Activated naive CD8-positive, alpha-beta T cell treated with anti-CD3 and anti-CD28 coated beads, Interleukin-2, amount 50 U/mL, for 24 hours (primary cell): ENCODE data around the gene BANF1.

Experiments used
- ATAC-seq: fragments of 150-1000 bp; cut with Tn5 transposase; one replicate; pipeline ENCODE4 v1.10.0; 2021
- DNase-seq: peaks from one replicate; pipeline ENCODE4 v3.0.0; 2021
- H3K27ac Mint-ChIP-seq: one replicate; pipeline ENCODE4 v1.8.0; 2021; ENCODE audit warnings: mild to moderate bottlenecking, mixed read lengths
- H3K27me3 Mint-ChIP-seq: one replicate; pipeline ENCODE4 v1.8.0; 2021; ENCODE audit warnings: mixed read lengths
- H3K36me3 Mint-ChIP-seq: one replicate; pipeline ENCODE4 v1.8.0; 2021; ENCODE audit warnings: low read depth, mixed read lengths
- H3K4me1 Mint-ChIP-seq: one replicate; pipeline ENCODE4 v1.8.0; 2021; ENCODE audit warnings: mixed read lengths
- H3K4me3 Mint-ChIP-seq: one replicate; pipeline ENCODE4 v1.8.0; 2021; ENCODE audit warnings: mild to moderate bottlenecking, moderate library complexity, mixed read lengths
- H3K9me3 Mint-ChIP-seq: one replicate; pipeline ENCODE4 v1.8.0; 2021; ENCODE audit warnings: mixed read lengths

Gene BANF1

DNA sequence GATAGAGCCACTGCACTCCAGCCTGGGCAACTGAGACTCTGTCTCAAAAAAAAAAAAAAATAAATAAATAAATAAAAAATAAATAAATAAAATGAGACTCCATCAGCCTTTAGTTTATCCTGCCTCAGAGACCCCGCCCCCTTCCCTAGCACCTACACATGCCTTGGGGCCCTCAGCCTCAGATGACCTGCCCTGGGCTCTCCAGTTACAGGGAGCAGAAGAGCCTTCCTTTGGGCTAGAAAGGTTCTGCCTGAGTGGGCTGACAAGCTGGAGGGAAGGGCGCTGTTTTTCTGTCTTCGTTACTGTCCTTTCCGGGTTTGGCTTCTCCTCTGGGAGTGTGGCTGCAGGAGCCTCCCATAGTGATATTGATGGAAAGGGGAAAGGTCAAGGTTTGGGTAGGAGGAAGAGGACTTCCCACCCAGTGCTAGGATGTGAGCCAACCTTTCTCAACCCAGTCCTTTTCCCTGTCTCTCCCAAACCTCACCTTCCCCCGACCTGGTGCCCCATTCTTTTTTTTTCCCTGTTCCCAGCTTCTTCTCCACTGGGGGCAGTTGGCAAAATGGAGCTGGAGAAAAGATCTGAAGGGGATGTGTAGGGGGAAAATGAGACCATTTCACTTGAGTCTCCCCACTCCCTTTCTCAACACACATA lies 48.4 kb downstream of the BANF1 start:
- no peak for DNase-seq
- peak overlapping the region; percentile 98 for H3K27ac Mint-ChIP-seq
- peaks cover 33% of the 10 kb centered on the region for H3K4me1 Mint-ChIP-seq
- peaks cover 30% of the 10 kb centered on the region for H3K36me3 Mint-ChIP-seq
- no peaks in the 10 kb centered on the region for H3K9me3 Mint-ChIP-seq
- H3K27me3 Mint-ChIP-seq = peaks cover 4% of the 10 kb centered on the region
- no peak for ATAC-seq
- H3K4me3 Mint-ChIP-seq = peak overlapping the region; percentile 99

DNA sequence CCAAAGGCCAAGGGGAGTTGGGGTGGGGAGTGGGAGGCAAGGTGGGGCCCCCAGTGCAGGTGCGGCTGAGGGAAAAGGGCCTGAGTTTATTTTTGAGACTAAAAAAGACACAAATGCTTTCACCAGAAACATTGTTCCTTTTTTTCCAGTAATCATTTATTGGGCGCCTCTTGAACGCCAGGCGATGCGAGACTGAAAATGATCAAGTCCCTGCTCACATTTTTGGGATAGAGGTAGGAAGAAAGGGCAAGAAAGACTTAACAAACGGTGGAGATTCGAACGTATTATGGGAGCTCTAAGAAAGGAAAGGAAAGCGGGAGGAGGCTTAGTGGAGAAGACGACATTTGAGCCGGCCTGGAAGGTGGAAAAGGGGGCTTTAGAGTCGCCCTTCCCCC lies 49.1 kb downstream of the BANF1 start:
- H3K27ac Mint-ChIP-seq = peak overlapping the region; percentile 98
- peaks cover 35% of the 10 kb centered on the region for H3K36me3 Mint-ChIP-seq
- peak overlapping the region; percentile 99 for H3K4me3 Mint-ChIP-seq
- DNase-seq = no peak
- no peak for ATAC-seq
- H3K27me3 Mint-ChIP-seq = peaks cover 4% of the 10 kb centered on the region
- peaks cover 32% of the 10 kb centered on the region for H3K4me1 Mint-ChIP-seq
- H3K9me3 Mint-ChIP-seq = no peaks in the 10 kb centered on the region

DNA sequence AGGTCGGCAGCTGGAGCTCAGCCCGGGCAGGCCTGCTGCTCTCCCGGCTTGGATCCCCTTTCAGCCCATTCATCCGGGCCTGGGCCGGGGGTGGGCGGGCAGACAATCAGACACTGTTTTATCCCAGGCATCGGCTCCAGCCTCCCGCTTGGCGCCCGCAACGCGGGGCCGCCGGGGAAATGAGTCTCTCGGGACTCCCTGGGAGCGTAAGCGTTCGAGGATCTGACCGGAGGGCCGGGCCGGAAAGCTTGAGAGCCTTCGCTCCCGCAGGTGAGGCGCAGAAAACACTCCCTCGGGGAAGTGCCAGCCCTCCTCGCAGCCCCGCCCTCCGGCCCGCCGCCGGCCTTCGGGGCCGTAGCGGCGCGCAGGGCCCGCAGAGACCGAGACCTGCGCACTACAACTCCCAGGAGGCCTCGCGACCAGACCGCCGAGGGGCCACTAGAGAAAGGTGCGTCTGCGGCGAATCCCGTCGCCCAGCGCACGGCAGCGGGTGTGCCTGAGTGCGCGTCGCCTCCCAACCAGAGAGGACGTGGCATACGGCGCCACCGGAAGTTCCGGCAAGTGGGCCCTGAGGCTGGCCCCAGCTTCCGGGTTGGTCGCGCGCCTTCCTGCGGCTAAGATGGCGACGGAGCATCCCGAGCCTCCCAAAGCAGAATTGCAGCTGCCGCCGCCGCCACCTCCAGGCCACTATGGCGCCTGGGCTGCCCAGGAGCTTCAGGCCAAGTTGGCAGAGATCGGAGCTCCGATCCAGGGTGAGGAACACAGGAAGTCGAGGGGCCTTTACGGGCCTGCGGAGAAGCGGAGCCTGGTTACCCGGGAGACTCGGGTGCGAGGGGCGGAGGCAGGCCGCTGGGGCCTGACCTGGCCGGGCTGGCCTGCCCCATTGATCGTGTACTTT lies 49.7 kb downstream of the BANF1 start, which contains the start of gene SF3B2:
Gene SF3B2, plus strand, starts transcription at position 599 of the 898 bp plus-strand sequence. Its CDS starts 21 bp downstream, at position 620.
- Mint-ChIP-seq H3K4me3 (peak within 1 kb of the TSS; percentile 99), H3K27me3 (peaks cover 4% of the 10 kb centered on the region), H3K4me1 (peaks cover 34% of the 10 kb centered on the region), H3K36me3 (peaks cover 41% of the 10 kb centered on the region), H3K9me3 (no peaks in the 10 kb centered on the region), H3K27ac (peak within 1 kb of the TSS; percentile 98)
- DNase-seq (peak; percentile 94), ATAC-seq (peak; percentile 99)

DNA sequence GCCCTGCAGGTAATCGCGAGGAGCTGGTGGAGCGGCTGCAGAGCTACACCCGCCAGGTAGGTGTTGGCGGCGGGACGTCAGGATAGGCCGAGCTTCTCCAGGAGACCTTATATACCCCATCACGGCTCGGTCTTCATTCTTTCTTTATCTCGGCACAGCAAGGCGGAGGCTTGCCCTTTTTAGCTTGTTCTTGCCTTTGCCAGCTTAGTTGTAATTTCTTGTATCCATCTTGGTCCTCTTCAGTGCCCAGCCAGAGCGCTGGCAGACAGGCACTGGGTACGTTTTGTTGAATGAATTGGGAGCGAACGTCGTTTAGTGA lies 50.3 kb downstream of the BANF1 start:
- H3K4me1 Mint-ChIP-seq = peaks cover 34% of the 10 kb centered on the region
- DNase-seq = no peak
- H3K36me3 Mint-ChIP-seq = peaks cover 45% of the 10 kb centered on the region
- no peaks in the 10 kb centered on the region for H3K9me3 Mint-ChIP-seq
- H3K27me3 Mint-ChIP-seq = peaks cover 4% of the 10 kb centered on the region
- peak overlapping the region; percentile 98 for H3K27ac Mint-ChIP-seq
- ATAC-seq = no peak
- peak overlapping the region; percentile 99 for H3K4me3 Mint-ChIP-seq
